ENCODE measurements around the gene HCAR3. TPM values are rescaled to one million over a fixed set of nuclear protein-coding genes. Genes with fewer than 3 reads are reported as not detected.

Gene HCAR3
- total and polyA plus RNA-seq, 2 donors (not counting 1 experiment from before 2014, with no cell fraction given) = 0.12 to 1.2 TPM

DNA sequence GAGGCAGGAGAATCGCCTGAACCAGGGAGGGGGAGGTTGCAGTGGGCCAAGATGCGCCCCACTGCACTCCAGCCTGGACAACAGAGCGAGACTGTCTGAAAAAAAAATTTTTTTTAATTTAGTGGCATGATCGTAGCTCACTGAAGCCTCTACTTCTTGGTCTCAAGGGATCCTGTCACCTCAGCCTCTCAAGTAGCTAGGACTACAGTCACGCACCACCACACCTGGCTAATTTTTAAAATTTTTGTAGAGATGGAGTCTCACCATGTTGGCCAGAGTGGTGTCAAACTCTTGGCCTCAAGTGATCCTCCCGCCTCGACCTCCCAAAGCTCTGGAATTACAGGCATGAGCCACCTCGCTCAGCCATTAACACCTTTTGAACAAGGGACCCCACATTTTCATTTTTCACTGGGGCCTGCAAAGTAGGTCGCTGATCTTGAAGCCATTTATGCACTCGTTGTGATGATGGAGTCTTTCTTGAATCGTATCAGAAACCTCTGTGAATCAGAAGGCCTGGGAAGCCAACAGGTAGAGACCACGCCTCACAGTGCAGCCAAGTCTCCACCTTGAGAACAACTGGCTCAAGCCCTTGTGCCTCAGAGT is 8.1 kb upstream of the HCAR3 start:
- Mint-ChIP-seq H3K9me3 (ENCODE audit: insufficient read depth) (no peaks in the 10 kb centered on the region), H3K4me3 (no peak overlapping the region), H3K27ac (peak overlapping the region; percentile 56), H3K4me1 (peaks cover 34% of the 10 kb centered on the region), H3K27me3 (peaks cover 5% of the 10 kb centered on the region)
- no peak overlapping the region for H3K4me2 ChIP-seq (replicated peaks; ENCODE audit: low read depth, low read length, poor library complexity, severe bottlenecking)
- H4K20me1 ChIP-seq (ENCODE audit: control insufficient read depth, insufficient read depth, low read length, poor library complexity, severe bottlenecking) = no peaks in the 10 kb centered on the region
- intact Hi-C loops (cut with micrococcal nuclease) = no loop called here
- no peak overlapping the region for H3K4me3 ChIP-seq (ENCODE audit: control extremely low read depth in 1 of 5, extremely low read depth in 1 of 5, insufficient read depth in 1 of 5, low read depth in 2 of 5, low read length in 4 of 5)
- H3K27me3 ChIP-seq (replicated peaks in 1 of 4; ENCODE audit: control extremely low read depth in 1 of 4, control insufficient read depth in 3 of 4, insufficient read depth in 4 of 4, low read length in 3 of 4) = no peaks in the 10 kb centered on the region
- H3K36me3 ChIP-seq (replicated peaks in 1 of 2; ENCODE audit: control extremely low read depth in 1 of 2, control insufficient read depth in 1 of 2, extremely low read depth in 1 of 2, insufficient read depth in 2 of 2, low read length in 1 of 2) = no peaks in the 10 kb centered on the region
- ChIA-PET POLR2A (no interaction called here), CTCF (interaction anchor here (3.3 kb wide), 1 partner anchor 87 kb away, joined by 9 read pairs; no protein-coding TSS in a partner anchor)
- no peak for TF ChIP-seq EZH2 (IDR thresholded peaks at IDR 0.05; ENCODE audit: borderline replicate concordance, insufficient read depth, low read depth, low read length, poor library complexity, severe bottlenecking)
- TF ChIP-seq, protein P1, sequence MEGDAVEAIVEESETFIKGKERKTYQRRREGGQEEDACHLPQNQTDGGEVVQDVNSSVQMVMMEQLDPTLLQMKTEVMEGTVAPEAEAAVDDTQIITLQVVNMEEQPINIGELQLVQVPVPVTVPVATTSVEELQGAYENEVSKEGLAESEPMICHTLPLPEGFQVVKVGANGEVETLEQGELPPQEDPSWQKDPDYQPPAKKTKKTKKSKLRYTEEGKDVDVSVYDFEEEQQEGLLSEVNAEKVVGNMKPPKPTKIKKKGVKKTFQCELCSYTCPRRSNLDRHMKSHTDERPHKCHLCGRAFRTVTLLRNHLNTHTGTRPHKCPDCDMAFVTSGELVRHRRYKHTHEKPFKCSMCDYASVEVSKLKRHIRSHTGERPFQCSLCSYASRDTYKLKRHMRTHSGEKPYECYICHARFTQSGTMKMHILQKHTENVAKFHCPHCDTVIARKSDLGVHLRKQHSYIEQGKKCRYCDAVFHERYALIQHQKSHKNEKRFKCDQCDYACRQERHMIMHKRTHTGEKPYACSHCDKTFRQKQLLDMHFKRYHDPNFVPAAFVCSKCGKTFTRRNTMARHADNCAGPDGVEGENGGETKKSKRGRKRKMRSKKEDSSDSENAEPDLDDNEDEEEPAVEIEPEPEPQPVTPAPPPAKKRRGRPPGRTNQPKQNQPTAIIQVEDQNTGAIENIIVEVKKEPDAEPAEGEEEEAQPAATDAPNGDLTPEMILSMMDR (IDR thresholded peaks at IDR 0.05) = no peak
- 40% methylated on average over 4 of the region's 12 CpGs for WGBS (ENCODE audit: insufficient coverage)
- peaks cover 15 to 26% of the 10 kb centered on the region in 2 donors for H3K4me1 ChIP-seq (ENCODE audit: control insufficient read depth in 2 of 2, insufficient read depth in 2 of 2, low read length in 2 of 2)
- H3K9ac ChIP-seq (ENCODE audit: low read length) = no peak overlapping the region
- no peak overlapping the region for H2AFZ ChIP-seq (ENCODE audit: insufficient read depth, low read depth, low read length, poor library complexity, severe bottlenecking)
- no peak overlapping the region for H3K27ac ChIP-seq (ENCODE audit: low read length in 2 of 2)
- DNase-seq (peak; percentile 35), ATAC-seq (ENCODE audit: low read depth) (peak; percentile 80)
- no peaks in the 10 kb centered on the region for H3K79me2 ChIP-seq (ENCODE audit: control insufficient read depth, insufficient read depth, low read length)
- peaks cover 0 to 3% (median 0%) of the 10 kb centered on the region in 3 donors for H3K9me3 ChIP-seq (ENCODE audit: control extremely low read depth in 1 of 3, control insufficient read depth in 2 of 3, insufficient read depth in 1 of 3, low read length in 2 of 3)

DNA sequence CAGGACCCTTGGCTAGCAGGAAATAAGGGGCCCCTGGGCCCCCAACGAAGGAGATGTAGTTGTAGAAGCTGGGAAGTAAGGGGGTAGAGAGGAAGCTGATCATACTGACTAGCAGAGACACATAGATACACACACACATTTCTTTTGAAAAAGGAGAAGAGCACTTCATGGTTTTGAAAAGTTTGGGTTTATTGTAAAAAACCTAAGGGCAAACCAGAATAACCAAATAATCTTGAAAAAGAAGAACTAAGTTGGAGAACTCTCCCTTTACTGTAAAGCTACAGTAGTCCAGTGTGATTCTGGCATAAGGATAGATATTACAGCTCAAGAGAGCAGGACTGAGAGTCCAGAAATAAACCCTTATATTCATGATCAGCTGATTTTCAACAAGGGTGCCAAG is 5.8 kb upstream of the HCAR3 start:
- Histone ChIP-seq H3K4me3 (ENCODE audit: control extremely low read depth in 1 of 5, extremely low read depth in 1 of 5, insufficient read depth in 1 of 5, low read depth in 2 of 5, low read length in 4 of 5) (no peak overlapping the region), H3K9me3 (ENCODE audit: control extremely low read depth in 1 of 3, control insufficient read depth in 2 of 3, insufficient read depth in 1 of 3, low read length in 2 of 3) (peaks cover 0 to 3% (median 0%) of the 10 kb centered on the region in 3 donors), H3K79me2 (ENCODE audit: control insufficient read depth, insufficient read depth, low read length) (no peaks in the 10 kb centered on the region), H4K20me1 (ENCODE audit: control insufficient read depth, insufficient read depth, low read length, poor library complexity, severe bottlenecking) (no peaks in the 10 kb centered on the region), H3K36me3 (replicated peaks in 1 of 2; ENCODE audit: control extremely low read depth in 1 of 2, control insufficient read depth in 1 of 2, extremely low read depth in 1 of 2, insufficient read depth in 2 of 2, low read length in 1 of 2) (no peaks in the 10 kb centered on the region), H3K27me3 (replicated peaks in 1 of 4; ENCODE audit: control extremely low read depth in 1 of 4, control insufficient read depth in 3 of 4, insufficient read depth in 4 of 4, low read length in 3 of 4) (no peaks in the 10 kb centered on the region), H3K4me1 (ENCODE audit: control insufficient read depth in 2 of 2, insufficient read depth in 2 of 2, low read length in 2 of 2) (peaks cover 15 to 26% of the 10 kb centered on the region in 2 donors), H2AFZ (ENCODE audit: insufficient read depth, low read depth, low read length, poor library complexity, severe bottlenecking) (no peak overlapping the region), H3K9ac (ENCODE audit: low read length) (no peak overlapping the region), H3K27ac (ENCODE audit: low read length in 2 of 2) (no peak overlapping the region), H3K4me2 (replicated peaks; ENCODE audit: low read depth, low read length, poor library complexity, severe bottlenecking) (no peak overlapping the region)
- intact Hi-C loops (cut with micrococcal nuclease) = no loop called here
- POLR2A ChIA-PET = no interaction called here
- H3K9me3 Mint-ChIP-seq (ENCODE audit: insufficient read depth) = no peaks in the 10 kb centered on the region
- H3K27ac Mint-ChIP-seq = peak overlapping the region; percentile 26
- H3K4me3 Mint-ChIP-seq = no peak overlapping the region
- no peak for TF ChIP-seq EZH2 (IDR thresholded peaks at IDR 0.05; ENCODE audit: borderline replicate concordance, insufficient read depth, low read depth, low read length, poor library complexity, severe bottlenecking)
- TF ChIP-seq, protein P1 (IDR thresholded peaks at IDR 0.05) = no peak
- no peak for ATAC-seq (ENCODE audit: low read depth)
- H3K27me3 Mint-ChIP-seq = peaks cover 11% of the 10 kb centered on the region
- no peak for DNase-seq
- CTCF ChIA-PET = no interaction called here
- peaks cover 34% of the 10 kb centered on the region for H3K4me1 Mint-ChIP-seq
- WGBS (ENCODE audit: insufficient coverage) = no CpG with 5 or more reads among the region's 1 CpG

Data from B cell (primary cell).